ENCODE data around the gene ARHGAP10.

DNA sequence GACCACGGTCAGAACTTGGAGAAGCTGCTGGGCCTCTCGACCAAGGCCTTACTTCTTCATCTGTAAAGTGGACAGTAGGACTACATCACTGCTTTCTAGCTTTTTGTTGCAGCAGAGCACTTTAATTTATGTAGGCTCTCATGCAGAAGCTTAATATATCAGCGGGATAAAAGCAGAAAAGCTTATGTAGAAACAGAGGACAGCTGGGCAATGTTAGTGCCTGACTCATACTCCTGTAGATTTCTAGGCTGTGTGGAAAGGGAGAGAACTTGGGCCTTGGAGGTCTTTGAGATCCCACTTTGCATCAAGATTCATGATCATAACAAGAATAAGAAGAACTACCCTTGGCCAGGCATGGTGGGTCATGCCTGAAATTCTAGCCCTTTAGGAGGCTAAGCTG, 91.2 kb downstream of the ARHGAP10 start:
- TF ChIP-seq TARDBP (IDR thresholded peaks at IDR 0.05; ENCODE audit: borderline replicate concordance) (no peak), SUZ12 (IDR thresholded peaks at IDR 0.05; ENCODE audit: unreplicated experiment) (no peak), ATF7 (IDR thresholded peaks at IDR 0.05; ENCODE audit: low read depth) (no peak), LARP7 (IDR thresholded peaks at IDR 0.05) (no peak), NFYA (IDR thresholded peaks at IDR 0.05; ENCODE audit: borderline replicate concordance, low read depth, low read length) (no peak), RAD51 (IDR thresholded peaks at IDR 0.05) (no peak), CREM (IDR thresholded peaks at IDR 0.05; ENCODE audit: low read depth) (no peak), FOXK2 (IDR thresholded peaks at IDR 0.05) (no peak)
- TF ChIP-seq, protein P1, sequence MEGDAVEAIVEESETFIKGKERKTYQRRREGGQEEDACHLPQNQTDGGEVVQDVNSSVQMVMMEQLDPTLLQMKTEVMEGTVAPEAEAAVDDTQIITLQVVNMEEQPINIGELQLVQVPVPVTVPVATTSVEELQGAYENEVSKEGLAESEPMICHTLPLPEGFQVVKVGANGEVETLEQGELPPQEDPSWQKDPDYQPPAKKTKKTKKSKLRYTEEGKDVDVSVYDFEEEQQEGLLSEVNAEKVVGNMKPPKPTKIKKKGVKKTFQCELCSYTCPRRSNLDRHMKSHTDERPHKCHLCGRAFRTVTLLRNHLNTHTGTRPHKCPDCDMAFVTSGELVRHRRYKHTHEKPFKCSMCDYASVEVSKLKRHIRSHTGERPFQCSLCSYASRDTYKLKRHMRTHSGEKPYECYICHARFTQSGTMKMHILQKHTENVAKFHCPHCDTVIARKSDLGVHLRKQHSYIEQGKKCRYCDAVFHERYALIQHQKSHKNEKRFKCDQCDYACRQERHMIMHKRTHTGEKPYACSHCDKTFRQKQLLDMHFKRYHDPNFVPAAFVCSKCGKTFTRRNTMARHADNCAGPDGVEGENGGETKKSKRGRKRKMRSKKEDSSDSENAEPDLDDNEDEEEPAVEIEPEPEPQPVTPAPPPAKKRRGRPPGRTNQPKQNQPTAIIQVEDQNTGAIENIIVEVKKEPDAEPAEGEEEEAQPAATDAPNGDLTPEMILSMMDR (IDR thresholded peaks at IDR 0.05 in 2 of 3, conservative IDR thresholded peaks at IDR 0.05 in 1 of 3; ENCODE audit: control insufficient read depth in 2 of 3, extremely low read depth in 1 of 3, insufficient read depth in 1 of 3, low read depth in 3 of 3, low read length in 3 of 3), result no peak
- TF ChIP-seq, protein P2, sequence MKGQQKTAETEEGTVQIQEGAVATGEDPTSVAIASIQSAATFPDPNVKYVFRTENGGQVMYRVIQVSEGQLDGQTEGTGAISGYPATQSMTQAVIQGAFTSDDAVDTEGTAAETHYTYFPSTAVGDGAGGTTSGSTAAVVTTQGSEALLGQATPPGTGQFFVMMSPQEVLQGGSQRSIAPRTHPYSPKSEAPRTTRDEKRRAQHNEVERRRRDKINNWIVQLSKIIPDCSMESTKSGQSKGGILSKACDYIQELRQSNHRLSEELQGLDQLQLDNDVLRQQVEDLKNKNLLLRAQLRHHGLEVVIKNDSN (IDR thresholded peaks at IDR 0.05; ENCODE audit: borderline replicate concordance, extremely low read length, insufficient read depth, low read depth, low read length), result no peak
- TF ChIP-seq, protein P3, sequence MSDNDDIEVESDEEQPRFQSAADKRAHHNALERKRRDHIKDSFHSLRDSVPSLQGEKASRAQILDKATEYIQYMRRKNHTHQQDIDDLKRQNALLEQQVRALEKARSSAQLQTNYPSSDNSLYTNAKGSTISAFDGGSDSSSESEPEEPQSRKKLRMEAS (IDR thresholded peaks at IDR 0.05; ENCODE audit: low read depth, low read length), result no peak
- TF ChIP-seq, protein P4, sequence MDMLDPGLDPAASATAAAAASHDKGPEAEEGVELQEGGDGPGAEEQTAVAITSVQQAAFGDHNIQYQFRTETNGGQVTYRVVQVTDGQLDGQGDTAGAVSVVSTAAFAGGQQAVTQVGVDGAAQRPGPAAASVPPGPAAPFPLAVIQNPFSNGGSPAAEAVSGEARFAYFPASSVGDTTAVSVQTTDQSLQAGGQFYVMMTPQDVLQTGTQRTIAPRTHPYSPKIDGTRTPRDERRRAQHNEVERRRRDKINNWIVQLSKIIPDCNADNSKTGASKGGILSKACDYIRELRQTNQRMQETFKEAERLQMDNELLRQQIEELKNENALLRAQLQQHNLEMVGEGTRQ (IDR thresholded peaks at IDR 0.05; ENCODE audit: borderline replicate concordance, low read depth, low read length), result no peak
- TF ChIP-seq, protein P5, sequence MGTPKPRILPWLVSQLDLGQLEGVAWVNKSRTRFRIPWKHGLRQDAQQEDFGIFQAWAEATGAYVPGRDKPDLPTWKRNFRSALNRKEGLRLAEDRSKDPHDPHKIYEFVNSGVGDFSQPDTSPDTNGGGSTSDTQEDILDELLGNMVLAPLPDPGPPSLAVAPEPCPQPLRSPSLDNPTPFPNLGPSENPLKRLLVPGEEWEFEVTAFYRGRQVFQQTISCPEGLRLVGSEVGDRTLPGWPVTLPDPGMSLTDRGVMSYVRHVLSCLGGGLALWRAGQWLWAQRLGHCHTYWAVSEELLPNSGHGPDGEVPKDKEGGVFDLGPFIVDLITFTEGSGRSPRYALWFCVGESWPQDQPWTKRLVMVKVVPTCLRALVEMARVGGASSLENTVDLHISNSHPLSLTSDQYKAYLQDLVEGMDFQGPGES (IDR thresholded peaks at IDR 0.05), result no peak

Measured in GM12878 (cell line).